Cortex of kidney (tissue), 1 donor: ENCODE results near the gene OR2A7.
"Not testable (repeated sequence)": the region's sequence is repeated elsewhere in the genome, so short reads cannot be mapped to it uniquely, and the experiment has no call there.

Experiments used
- DNase-seq: peaks from one replicate; lab custom pipeline; 2025; lab: John Stamatoyannopoulos, UW

OR2A7 gene

GRCh38 chr7:144252307-144252706 lies 12.3 kb downstream of the OR2A7 start:
- not testable (repeated sequence) for DNase-seq

- DNase-seq: not testable (repeated sequence)
Measured at GRCh38 chr7:144247674-144248330, 16.8 kb downstream of the OR2A7 start.

GRCh38 chr7:144246967-144247366 lies 17.6 kb downstream of the OR2A7 start:
- not testable (repeated sequence) for DNase-seq

GRCh38 chr7:144245372-144245771 lies 19.2 kb downstream of the OR2A7 start:
- DNase-seq: not testable (repeated sequence)

- DNase-seq: not testable (repeated sequence)
Measured at GRCh38 chr7:144239365-144239764, 25.2 kb downstream of the OR2A7 start, which contains the start of gene OR2A42. Gene OR2A42, minus strand, starts transcription at chr7:144239605. Its CDS starts 6,762 bp downstream, at chr7:144232843.

- DNase-seq: not testable (repeated sequence)
Measured at GRCh38 chr7:144238530-144239082, 26.0 kb downstream of the OR2A7 start.

GRCh38 chr7:144233039-144233438 lies 31.6 kb downstream of the OR2A7 start:
- not testable (repeated sequence) for DNase-seq

GRCh38 chr7:144231027-144231426 lies 33.6 kb downstream of the OR2A7 start:
- DNase-seq: not testable (repeated sequence)

- DNase-seq: not testable (repeated sequence)
Measured at GRCh38 chr7:144228810-144229209, 35.8 kb downstream of the OR2A7 start.

GRCh38 chr7:144226866-144227265 lies 37.7 kb downstream of the OR2A7 start:
- DNase-seq: not testable (repeated sequence)

- not testable (repeated sequence) for DNase-seq
Measured at GRCh38 chr7:144223675-144224074, 40.9 kb downstream of the OR2A7 start.

- not testable (repeated sequence) for DNase-seq
Measured at GRCh38 chr7:144220531-144220930, 44.1 kb downstream of the OR2A7 start.

GRCh38 chr7:144219149-144219548 lies 45.4 kb downstream of the OR2A7 start:
- DNase-seq: not testable (repeated sequence)

GRCh38 chr7:144218581-144218980 lies 46.0 kb downstream of the OR2A7 start:
- not testable (repeated sequence) for DNase-seq

GRCh38 chr7:144217200-144217599 lies 47.4 kb downstream of the OR2A7 start:
- DNase-seq: not testable (repeated sequence)
